ENCODE measurements around the gene OR4K5.
A peak's percentile ranks its signal among the peaks of the same experiment; 100 is the strongest.
"Not testable (repeated sequence)": the region's sequence is repeated elsewhere in the genome, so short reads cannot be mapped to it uniquely, and the experiment has no call there.

The OR4K5 gene, protein sequence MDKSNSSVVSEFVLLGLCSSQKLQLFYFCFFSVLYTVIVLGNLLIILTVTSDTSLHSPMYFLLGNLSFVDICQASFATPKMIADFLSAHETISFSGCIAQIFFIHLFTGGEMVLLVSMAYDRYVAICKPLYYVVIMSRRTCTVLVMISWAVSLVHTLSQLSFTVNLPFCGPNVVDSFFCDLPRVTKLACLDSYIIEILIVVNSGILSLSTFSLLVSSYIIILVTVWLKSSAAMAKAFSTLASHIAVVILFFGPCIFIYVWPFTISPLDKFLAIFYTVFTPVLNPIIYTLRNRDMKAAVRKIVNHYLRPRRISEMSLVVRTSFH

DNA sequence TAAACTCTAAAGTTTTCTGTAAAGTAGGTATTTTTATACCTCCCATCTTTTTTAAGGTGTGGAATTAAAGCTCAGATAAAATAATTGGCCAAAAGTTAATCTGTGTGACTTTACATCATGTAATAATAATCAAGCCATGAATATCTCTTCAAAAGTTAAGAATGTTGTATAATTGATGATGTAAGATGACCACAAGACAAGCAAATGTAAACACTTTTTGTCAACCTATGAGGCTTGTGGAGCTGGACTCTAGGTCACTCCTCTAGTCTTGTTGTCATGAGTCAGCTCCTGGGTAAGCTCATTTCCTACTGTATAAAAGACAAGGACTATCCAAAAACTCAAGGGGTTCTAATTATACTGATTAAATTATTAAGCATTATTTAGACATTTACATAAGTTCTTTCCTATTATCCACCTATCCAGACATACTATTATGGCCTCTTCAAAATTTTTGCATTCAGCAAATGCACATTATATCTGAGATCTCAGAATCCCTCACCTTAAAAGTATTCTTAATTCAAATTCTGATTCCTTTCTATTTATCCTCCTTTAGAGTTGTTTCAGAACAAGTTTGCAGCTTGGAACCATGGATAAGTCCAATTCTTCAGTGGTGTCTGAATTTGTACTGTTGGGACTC, at the start of gene OR4K5:
OR4K5 (plus strand) TSS at position 587 of the 637 bp plus-strand sequence; CDS start at position 587, 0 bp downstream.
- no peak for FAIRE-seq

- FAIRE-seq, result no peak
These were observed 47.2 kb upstream of the OR4K5 start for GRCh38 chr14:19873178-19873577.

GRCh38 chr14:19874842-19875241, 45.6 kb upstream of the OR4K5 start, which contains the start of gene OR4K2:
Gene OR4K2, plus strand, starts transcription at chr14:19875142. Its CDS starts 1,126 bp downstream, at chr14:19876268.
- FAIRE-seq, result no peak

GRCh38 chr14:19878029-19878642, 42.3 kb upstream of the OR4K5 start:
- FAIRE-seq, result peak; percentile 76

DNA sequence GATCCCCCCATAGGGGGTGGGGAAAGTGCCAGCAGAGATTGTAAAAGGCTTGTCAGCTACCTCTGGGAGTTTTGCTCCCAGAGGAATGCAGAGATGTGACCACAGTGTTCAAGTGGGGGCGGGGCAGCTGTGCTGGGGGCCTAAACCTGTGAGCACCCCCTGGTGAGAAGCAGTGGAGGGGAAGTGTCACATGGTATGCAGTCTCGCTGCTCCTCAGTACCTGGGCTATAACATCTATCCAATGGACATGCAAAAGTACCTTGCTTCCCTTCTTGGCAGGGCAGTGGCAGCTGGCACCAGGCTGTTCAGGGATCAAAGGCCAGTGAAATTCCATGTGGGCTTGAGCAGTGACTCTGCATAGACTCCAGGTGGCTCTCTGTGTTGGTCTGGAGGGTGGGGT, 25.1 kb upstream of the OR4K5 start:
- FAIRE-seq, result no peak

- FAIRE-seq, result no peak
These were observed 19.4 kb upstream of the OR4K5 start for GRCh38 chr14:19900999-19901398.

DNA sequence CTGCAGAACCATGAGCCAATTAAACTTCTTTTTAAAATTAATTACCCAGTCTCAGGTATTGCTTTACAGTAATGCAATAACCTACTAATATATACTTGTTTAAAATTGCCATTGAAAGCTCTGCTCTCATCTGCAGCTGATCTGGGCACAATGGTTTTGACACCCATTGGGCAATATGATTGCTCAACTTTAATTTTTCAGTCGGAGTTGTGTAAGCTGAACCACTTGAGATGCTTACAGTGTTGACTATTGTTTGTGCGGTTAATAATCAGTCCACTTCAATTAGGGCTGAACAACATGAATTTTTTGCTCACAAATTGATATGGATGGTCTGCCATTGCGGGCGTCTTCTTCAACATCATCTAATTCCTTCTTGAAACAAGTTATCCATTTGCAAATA, 18.0 kb upstream of the OR4K5 start:
- no peak for FAIRE-seq

DNA sequence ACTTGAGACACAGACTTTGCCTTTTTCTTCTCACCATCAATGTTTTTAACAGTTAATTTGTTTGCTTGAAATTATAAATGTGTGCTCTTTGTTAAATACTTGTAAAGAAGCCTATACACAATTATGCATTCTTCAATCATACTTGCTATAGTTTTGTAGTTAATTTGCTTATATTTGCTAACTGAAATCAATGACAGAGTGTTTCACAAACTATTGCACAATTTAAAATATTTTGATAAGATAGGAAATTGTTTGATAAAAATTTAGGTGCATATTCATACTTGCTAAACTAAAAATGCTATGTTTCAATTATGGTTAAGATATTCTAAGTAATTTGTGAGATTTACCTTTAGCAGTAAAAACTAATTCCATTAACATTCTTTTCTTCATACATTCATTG, 13.7 kb upstream of the OR4K5 start:
- peak; percentile 43 for FAIRE-seq

GRCh38 chr14:19911114-19911513, 9.3 kb upstream of the OR4K5 start:
- FAIRE-seq, result no peak

DNA sequence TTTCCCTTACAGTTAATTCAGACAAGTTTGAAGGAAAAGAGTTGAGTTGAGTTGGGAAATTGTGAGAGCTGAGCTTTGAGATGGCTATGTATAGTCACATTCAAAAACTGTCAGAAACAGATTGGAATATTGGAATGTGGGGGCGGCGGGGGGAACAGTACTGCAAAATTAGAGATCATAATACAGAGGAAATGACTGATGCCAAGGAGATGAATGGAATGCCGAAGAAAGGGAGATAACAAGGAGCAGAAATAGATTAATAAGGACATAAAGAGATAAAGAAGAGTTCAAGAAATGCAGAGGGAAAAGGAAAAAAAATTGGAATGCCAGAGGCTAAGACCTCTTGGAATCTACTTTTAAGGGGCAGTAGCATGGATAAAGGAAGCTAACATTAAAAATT, 3.2 kb upstream of the OR4K5 start:
- FAIRE-seq, result no peak

DNA sequence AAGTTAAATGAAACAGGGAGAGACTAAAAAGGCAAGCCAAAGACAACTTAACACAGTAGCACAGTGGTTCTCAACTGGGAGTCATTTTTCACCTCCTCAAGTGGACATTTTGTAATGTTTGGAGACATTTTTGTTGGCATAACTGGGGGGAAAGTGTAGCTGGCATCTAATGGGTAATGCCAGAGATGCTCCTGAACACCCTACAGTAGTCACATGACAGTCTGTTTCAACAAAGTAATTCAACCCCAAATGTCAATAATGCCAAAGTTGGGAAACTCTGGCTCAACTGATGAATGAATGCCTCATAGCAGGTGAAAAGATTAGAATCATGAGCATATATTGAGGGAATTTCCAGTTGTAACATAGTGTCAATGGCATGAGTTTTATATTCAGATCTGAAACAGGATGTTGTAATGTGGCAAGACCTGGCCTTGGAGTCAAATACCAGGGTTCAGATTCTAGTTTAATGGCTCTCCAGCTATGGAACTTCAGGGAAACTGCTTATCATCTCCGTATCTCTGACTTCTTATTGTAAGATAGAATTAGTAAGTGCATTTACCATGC, 2.4 kb upstream of the OR4K5 start:
- FAIRE-seq, result no peak

DNA sequence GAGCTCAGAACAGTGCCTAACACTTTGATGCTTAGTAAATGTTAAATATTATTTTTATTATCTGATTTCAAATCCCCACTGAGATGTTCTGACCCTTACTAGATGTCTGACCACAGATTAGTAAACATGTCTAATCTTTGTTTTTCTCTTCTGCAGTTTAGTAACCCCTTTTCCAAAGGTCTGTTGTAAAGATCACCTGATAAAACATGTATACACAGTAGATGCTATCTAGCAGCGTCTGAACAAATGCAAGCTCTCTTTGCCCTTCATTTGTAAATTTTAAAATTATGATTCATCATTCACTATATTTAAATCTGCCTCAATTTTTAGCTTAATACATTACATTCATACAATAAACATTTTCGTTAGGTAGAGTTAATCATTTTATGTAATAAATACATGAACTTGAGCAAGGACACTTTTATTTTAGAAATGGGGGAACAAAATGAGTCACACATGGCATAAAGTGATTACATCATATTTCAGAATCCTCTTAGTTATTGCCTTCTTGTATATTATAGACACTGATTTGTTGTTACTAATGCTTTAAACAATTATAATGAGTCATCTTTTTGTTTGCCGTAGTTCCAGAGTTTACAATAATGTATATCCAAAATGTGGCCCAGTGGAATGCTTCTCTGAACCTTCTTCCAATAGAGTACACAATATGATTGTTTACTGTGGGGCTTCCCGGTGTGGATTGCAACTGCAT, 1.7 kb upstream of the OR4K5 start:
- FAIRE-seq, result no peak

DNA sequence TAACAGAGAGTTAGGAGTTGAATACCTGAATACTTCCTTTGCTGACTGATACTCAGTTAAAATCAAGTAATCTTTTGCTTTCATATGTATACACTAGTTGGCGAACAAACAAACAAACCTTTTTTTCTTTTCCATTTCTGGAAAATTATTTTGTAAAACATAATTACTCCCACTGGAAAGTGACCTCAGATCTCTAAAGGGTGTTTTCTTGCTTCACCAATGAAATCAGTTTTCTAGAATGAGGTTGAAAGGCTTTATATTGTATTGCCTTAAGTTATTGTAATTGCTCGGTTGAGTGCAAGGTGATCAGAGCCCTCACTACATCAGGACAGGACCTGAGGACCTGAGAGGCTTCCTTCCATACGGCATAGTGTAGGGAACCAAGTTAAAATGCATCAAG, 10.2 kb downstream of the OR4K5 start, which contains the start of gene OR4K1:
OR4K1 (plus strand) TSS at position 301 of the 400 bp plus-strand sequence. CDS start 4,750 bp downstream, outside the sequence.
- peak; percentile 13 for FAIRE-seq

DNA sequence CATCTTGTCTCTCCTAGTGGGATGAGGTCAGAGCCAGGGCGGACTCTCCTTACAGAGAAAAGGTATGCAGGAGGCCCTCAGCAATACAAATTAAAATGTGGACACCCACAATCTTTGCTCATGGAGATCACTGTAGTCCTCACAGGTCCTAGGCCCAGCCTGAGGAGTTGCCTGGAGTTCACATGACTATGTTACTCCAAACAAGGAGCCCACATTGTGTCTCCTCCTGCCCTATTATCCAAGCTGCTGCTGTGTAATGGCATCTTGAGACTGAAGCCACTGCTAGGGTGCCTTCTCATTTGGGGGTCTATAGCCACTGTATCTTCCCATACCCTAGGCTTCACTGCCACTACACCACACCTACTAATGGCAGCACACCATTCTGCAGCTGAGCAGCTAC, 21.3 kb downstream of the OR4K5 start:
- FAIRE-seq, result no peak

- no peak for FAIRE-seq
These were observed 27.1 kb downstream of the OR4K5 start for GRCh38 chr14:19947413-19948090.

DNA sequence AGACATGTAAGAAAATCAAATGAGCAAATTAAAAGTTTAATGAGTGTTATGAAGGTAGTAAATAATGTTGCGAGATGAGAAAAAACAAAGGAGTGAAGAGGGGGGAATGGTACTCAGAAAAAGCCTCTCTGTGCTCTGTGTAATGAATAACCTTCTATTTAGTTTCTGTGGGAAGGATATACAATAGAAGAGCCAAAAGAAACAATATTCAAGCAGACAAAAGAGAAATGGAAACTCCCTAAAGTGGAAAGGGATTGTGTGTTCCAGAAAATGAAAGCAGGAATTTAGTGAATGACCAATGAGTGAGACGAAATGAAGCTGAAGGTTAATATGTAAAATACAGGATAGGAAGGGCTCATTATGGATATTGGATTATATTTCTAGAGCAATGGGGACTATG, 28.8 kb downstream of the OR4K5 start:
- FAIRE-seq, result no peak

- FAIRE-seq, result not testable (repeated sequence)
These were observed 49.3 kb downstream of the OR4K5 start for GRCh38 chr14:19969735-19970134.

Data from islet of Langerhans (tissue), 1 donor.